Activated T-cell treated with anti-CD3 and anti-CD28 coated beads, Interleukin-2, amount 50 U/mL, for 48 hours (primary cell): ENCODE results near the gene PPAN.

ENCODE experiments used
- DNase-seq, 2 experiments: peaks; one replicate each; pipeline ENCODE4 v3.0.0-alpha.2; 2020

PPAN gene

GRCh38 chr19:10142701-10143375 lies 36.7 kb downstream of the PPAN start:
- no peak for DNase-seq

- no peak for DNase-seq
Measured at GRCh38 chr19:10143681-10144080, 37.5 kb downstream of the PPAN start.

GRCh38 chr19:10144361-10144760 lies 38.2 kb downstream of the PPAN start:
- DNase-seq, result no peak

GRCh38 chr19:10145031-10145430 lies 38.9 kb downstream of the PPAN start:
- no peak for DNase-seq

- DNase-seq, result no peak
Measured at GRCh38 chr19:10146142-10146541, 40.0 kb downstream of the PPAN start.

- no peak for DNase-seq
Measured at GRCh38 chr19:10149427-10149826, 43.3 kb downstream of the PPAN start.

- no peak for DNase-seq
Measured at GRCh38 chr19:10151521-10151920, 45.4 kb downstream of the PPAN start.

- DNase-seq, result no peak
Measured at GRCh38 chr19:10152100-10152499, 45.9 kb downstream of the PPAN start.

- DNase-seq, result no peak
Measured at GRCh38 chr19:10155839-10156238, 49.7 kb downstream of the PPAN start.

- no peak for DNase-seq
Measured at GRCh38 chr19:10158071-10158470, 51.9 kb downstream of the PPAN start.

- no peak for DNase-seq
Measured at GRCh38 chr19:10158485-10158884, 52.3 kb downstream of the PPAN start.

- DNase-seq, result no peak
Measured at GRCh38 chr19:10159610-10160009, 53.4 kb downstream of the PPAN start.
